NCI-H524 treated with DMSO at 0.1 percent for 48 hours (cell line): ENCODE measurements around the gene UGGT1.

Experiments
- DNase-seq: peaks from one replicate; lab custom pipeline; 2025; lab: John Stamatoyannopoulos, UW

Gene UGGT1, protein sequence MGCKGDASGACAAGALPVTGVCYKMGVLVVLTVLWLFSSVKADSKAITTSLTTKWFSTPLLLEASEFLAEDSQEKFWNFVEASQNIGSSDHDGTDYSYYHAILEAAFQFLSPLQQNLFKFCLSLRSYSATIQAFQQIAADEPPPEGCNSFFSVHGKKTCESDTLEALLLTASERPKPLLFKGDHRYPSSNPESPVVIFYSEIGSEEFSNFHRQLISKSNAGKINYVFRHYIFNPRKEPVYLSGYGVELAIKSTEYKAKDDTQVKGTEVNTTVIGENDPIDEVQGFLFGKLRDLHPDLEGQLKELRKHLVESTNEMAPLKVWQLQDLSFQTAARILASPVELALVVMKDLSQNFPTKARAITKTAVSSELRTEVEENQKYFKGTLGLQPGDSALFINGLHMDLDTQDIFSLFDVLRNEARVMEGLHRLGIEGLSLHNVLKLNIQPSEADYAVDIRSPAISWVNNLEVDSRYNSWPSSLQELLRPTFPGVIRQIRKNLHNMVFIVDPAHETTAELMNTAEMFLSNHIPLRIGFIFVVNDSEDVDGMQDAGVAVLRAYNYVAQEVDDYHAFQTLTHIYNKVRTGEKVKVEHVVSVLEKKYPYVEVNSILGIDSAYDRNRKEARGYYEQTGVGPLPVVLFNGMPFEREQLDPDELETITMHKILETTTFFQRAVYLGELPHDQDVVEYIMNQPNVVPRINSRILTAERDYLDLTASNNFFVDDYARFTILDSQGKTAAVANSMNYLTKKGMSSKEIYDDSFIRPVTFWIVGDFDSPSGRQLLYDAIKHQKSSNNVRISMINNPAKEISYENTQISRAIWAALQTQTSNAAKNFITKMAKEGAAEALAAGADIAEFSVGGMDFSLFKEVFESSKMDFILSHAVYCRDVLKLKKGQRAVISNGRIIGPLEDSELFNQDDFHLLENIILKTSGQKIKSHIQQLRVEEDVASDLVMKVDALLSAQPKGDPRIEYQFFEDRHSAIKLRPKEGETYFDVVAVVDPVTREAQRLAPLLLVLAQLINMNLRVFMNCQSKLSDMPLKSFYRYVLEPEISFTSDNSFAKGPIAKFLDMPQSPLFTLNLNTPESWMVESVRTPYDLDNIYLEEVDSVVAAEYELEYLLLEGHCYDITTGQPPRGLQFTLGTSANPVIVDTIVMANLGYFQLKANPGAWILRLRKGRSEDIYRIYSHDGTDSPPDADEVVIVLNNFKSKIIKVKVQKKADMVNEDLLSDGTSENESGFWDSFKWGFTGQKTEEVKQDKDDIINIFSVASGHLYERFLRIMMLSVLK (N-terminal part only)

DNA sequence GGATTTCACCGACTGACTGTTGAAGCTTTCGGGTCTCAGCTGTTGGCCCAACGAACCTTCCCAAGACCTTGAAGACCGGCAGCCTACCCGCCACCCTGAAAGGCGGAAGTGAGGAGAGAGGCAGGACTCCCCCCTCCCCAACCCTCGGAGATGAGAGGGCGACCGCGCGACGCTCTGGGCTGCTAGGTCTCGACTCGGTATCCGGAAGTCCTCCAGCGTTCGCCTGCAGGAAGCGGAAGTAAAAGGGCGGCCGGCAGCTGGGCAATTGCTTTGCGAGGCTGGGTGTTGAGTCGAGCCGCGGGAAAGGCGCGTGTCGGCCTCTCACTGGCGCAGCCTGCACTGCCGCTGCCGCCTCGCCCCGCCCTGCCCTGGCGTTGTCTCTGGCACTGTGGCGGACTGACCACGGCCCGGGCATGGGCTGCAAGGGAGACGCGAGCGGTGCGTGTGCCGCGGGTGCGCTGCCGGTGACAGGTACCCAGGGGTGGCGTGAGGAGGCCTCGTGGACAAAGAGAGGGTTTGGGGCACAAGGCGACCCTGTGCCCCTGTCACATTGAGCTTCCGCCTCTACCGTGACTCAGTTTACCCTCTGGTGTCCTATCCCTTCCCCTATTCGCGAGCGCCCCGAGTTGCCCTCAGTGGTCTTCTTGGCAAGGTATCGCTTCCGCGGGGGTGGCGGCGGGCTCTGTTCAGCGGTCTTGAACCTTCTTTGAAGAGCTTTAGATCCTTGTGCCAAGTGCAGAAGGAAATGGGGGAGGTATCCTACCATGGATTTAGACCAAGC, at the start of gene UGGT1:
UGGT1 (plus strand) TSS at position 256 of the 781 bp plus-strand sequence; CDS start at position 414, 158 bp downstream.
- DNase-seq: peak; percentile 76

DNA sequence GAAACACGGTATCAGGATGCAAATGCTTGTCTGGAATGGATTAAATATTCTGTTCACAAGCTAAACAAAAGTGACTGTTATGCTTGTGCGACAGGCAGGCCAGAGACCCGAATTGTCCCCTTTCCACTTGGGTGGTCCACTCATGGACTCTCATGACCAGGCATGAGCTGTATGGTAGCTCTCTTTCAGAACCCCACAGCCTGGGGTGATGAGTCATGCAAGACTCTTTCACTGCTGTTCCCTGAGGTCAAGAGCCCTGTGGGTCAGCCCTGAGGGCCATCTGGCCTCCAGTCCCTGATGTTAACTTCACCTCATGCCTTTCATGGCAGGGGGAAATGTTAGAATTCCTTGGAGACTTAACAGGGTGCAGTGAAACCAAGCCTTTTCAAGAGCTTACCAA, 49.4 kb upstream of the UGGT1 start:
- DNase-seq: no peak

DNA sequence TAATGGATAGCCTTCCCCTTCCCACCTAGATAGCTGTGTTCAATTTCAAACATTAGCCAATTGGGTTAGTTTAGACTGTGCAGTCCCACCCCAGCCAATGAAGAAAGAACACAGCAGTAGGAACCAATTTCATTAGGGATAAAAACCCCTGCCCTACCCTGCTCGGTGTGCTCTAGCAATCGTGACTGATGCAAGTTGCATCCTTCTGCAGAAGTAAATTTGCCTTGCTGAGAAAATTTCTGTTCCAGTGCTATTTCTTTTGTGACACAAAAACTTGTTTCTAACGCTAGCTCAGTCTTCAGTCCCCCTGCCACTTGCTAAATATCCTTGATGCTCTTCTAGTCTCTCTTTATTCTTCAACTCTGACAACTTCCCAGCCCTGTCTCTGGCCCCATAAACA, 48.0 kb upstream of the UGGT1 start:
- DNase-seq: no peak

DNA sequence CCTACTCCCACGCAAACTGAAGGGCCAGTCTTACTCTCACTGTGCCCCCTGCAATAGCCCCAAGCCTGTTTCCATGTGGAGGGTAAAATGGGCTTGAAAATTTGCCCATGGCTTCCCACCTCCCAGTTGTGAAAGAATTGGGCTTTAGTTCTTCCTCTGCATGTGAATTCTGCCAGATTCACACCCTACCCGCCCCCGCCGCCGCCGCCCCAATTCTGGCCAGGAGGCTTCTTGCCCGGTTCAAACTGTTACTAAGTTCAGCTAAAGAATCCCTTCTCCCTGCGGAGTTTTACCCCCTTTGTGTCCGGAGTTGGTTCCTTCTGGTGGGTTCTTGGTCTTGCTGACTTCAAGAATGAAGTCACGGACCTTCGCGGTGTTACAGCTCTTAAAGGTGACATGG, 37.7 kb upstream of the UGGT1 start:
- DNase-seq: no peak

DNA sequence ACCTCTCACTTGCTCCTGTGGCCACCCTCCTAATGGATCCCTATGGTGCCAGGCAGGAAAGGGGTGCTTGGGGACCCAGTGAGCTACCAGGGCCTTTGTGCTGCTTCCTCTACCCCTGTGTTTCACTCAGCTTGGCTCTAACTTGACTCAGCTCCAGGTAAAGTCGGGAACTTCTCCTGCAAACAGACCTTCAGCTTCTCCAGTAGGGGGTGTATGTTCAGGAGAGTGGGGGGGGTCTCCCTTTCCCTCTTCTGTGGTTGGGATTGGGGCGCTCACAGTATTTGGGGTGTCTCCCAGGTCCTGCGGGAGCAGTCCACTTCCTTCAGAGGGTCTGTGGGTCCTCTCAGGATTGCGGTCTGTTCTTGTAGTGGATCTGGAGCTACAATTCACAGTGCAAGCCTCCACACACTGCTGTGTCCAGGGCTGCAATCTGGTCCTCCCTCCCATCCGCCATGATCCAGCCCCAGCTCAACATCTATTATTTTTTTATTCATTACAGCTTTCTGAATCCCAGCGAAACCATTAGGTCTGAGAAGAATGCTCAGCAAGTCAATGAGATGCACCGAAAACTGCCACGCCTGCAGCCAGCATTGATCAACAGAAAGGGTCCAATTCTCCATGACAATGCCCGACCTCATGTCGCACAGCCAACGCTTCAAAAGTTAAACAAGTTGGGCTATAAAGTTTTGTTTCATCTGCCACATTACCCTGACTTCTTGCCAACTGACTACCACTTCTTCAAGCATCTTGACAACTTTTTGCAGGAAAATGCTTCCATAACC, 36.7 kb upstream of the UGGT1 start:
- DNase-seq: no peak

DNA sequence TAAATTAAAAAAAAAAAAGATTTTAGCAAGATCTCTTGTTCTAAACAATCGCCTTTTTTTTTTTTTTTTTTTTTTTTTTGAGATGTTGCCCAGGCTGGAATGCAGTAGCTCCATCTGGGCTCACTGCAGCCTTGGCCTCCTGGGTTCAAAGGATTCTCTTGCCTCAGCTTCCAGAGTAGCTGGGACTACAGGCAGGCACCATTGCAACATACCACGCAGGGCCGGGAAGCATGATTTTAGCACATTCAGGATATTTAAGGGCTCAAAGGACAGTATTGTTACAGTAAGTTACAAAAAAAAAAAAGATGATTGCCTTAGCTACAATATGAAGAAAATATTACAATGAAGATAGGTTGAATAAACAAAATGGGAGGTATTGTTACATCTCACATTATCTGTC, 33.7 kb upstream of the UGGT1 start:
- DNase-seq: no peak

DNA sequence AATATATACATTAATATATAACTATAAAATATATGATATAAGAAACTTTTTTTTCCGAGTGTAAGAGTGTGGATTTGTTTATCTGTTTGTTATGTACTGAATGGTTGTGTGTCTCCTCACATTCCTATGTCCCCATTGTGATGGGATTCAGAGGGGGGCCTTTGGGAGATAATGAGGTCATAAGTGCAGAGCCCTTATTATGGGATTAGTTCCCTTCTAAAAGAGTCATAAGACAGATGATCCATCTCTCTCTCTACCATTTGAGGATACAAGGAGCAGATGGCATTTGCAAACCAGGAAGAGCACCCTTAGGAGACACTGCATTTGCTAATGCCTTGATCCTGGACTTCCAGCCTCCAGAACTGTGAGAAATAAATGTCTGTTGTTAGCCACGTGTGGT, 32.9 kb upstream of the UGGT1 start:
- peak; percentile 82 for DNase-seq

DNA sequence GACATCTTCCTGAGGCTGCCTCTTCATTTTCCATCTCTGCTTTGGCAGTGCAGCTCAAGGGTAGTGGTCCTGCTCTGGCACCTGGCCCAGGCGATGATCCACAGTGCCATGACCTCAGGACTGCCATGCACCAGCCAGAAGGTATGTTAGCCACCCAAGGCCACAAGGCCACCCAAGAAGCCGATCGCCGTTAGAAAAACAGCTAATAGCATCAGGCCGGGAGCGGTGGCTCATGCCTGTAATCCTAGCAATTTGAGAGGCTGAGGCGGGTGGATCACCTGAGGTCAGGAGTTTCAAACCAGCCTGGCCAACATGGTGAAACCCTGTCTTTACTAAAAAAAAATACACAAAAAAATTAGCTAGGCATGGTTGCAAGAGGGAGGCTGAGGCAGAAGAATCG, 28.4 kb upstream of the UGGT1 start:
- DNase-seq: no peak

DNA sequence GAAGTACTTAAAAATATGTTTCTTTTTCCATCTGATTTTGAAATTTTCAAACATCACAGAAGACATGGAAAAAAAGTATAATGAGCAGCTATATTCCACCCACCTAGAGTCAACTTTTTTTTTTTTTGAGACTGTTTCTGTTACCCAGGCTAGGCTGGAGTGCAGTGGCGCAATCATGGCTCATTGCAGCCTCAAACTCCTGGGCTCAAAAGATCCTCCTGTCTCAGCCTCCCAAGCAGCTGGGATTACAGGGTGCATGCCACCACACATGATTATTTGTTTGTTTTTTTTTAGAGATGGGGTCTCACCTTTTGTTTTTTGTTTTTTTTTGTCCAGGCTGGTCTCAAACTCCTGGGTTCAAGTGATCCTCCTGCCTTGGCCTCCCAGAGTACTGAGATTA, 26.6 kb upstream of the UGGT1 start:
- no peak for DNase-seq

DNA sequence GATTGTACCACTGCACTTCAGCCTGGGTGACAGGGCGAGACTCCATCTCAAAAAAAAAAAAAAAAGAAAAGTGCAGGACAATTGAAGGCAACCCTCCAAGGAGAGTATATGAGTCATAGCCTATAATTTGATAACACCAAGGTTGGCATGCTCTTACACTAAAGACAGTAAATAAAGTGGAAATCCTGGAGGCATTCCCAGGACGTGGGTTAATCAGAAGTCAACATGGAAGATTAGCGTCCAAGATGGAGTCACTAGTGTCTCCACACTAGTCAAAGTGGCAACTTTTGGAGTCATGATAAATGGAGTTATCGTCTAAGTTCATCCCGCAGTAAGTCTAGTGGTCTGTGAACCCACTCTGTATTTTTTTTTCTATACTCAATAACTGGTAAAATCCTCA, 21.2 kb upstream of the UGGT1 start:
- DNase-seq: no peak

DNA sequence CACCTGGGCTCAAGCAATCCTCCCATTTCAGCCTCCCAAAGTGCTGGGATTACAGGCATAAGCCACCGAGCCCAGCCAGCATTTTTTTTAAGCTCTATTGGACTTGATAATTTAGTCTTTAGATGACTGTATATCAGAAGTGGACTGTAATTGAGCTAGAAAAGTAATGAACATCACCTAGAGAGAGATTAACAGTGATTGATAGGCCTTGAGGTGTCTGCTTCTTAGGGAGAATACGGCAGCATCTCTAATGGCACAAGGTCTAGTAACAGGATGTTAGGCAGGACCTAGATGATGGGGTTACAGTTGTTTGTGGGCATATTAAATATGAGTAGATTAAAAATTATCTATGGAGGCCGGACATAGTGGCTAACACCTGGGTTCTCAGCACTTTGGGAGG, 17.7 kb upstream of the UGGT1 start:
- no peak for DNase-seq

DNA sequence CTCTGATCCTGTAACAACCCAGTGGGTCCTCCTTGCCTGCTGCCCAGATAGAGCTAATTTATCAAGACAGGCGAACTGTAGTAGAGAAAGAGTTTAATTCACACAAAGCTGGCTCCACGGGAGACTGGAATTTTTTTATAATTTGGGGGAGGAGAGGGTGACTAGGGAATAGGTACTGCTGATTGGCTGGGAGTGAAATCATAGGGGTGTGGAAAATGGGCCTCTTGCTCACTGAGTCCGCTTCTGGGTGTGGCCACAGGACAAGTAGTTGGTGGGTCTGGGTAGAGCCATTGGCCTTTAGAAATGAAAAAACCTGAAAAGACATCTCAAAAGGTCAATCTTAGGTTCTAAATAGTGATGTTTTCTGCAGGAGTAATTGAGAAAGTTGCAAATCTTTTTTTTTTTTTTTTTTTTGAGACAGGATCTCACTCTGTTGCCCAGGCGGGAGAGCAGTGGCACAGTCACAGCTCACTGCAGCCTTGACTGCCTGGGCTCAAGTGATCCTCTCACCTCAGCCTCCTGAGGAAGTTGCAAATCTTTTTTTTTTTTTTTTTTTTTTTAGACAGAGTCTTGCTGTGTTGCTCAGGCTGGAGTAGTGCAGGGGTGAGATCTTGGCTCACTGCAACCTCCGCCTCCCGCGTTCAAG, 14.4 kb upstream of the UGGT1 start:
- no peak for DNase-seq

DNA sequence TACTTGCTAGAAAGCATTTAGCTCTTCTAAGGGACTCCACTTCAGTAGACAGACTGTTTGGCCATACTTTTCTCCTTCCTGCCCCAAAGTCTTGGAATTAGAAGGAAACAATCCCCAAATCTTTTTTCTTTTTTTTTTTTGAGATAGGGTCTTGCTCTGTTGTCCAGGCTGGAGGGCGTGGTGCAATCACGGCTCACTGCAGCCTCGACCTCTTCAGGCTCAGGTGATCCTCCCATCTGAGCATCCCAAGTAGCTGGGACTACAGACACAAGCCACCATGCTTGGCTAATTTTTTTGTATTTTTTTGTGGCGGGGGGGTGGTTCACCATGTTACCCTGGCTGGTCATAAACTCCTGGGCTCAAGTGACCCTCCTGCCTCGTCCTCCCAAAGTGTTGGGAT, 6.2 kb upstream of the UGGT1 start:
- DNase-seq: no peak

DNA sequence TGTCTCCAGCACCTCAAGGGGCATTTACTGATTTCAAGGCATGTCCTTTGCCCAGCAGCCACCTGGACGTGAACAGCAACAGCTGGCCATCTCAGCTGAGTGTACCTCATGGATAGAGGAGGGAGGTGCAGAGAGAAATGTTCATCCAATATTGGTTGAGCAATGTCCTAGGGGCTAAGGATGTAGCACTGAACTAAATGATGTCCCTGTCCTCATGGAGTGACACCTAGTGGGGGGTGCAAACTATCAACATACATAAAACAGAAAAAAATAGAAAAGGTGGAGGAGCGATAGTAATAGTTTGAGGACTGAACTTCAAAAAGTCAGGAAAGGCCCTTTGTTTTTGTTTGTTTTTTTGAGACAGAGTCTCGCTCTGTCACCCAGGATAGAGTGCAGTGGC, 4.8 kb upstream of the UGGT1 start:
- no peak for DNase-seq

DNA sequence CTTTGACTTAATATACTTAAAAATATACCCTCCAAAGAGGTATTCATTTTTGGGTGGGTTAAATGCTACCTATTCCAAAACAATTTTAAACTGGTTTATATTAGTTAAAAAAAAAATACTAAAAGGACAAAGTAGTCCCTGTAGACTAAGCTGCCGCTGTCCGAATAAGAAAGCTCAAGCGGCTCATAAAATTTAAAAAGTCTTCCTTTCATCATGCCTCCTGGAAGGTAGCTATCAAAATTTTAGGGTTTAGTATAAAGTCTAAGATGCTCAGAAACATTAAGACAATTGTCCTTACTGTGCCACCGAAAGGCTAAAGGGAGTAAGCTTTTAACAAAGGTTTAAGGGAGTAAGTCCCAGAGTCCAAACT, 440 bp upstream of the UGGT1 start:
- DNase-seq: no peak

DNA sequence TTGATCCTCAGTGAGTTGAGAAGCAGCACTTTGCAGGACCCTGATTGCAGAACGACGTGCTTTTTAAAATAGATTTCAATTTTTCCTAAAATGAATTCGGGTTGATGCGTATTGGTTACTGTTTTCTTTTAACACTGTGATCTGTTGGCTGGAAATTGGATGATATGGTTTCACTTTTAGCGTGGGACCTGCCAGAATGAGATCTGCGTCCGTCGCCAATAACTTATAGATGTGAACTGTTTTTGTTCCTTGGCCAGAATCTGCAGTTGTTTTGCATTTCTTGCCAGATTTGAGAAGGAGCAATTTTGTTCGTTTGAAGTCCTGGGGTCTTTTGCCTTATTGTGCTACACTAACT, 703 bp downstream of the UGGT1 start:
- no peak for DNase-seq

DNA sequence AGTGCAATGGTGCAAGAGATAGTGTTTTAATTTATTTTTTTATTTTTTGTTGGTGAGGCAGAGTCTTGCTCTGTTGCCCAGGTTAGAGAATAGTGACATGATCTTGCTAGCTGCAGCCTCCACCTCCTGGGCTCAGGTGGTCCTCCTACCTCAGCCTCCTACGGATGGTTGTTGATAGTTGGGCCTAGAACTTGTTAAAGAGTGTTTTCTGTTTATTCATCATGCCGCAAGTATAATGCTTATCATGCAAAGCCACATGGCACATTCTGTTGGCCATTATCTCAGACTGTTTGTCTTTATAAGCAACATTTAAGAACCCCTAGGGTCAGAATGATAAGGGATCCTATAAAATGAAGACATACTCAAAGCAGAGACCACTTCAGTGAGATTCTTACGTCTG, 1.7 kb downstream of the UGGT1 start:
- DNase-seq: no peak

DNA sequence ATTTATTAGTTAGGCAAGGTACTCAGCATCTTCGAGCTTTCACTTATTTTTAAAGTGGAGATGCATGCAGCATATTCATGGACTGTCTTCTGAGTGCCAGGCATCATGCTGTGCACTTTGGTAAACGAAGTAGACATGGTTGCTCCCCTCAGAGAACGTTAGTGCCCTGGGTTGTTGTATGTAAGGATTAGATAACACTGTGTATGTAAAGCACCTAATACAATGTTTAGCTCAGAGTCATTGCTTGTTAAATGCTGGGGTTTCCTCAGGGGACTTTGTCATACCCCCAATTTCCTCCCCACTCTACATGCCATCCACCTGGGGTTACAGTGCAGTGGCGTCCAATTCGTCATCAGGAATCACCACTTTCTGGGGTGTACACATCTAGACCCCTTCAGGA, 2.8 kb downstream of the UGGT1 start:
- DNase-seq: no peak

DNA sequence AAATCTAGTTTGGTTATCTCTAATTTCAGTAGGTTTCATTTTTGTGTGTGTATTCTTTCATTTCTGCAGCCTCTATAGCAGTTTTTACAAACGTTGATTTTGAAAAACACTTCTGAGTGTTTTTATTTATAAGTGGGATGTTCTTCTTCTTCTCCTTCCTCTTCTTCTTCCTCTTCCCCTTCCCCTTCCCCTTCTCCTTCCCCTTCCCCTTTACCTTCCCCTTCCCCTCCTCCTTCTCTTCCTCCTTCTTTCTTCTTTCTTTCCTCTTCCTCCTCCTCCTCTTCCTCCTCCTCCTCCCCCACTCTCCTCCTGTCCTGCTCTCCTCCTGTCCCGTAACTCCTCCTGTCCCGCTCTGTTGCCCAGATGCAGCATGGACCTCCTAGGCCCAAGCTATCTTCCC, 4.2 kb downstream of the UGGT1 start:
- DNase-seq: no peak

DNA sequence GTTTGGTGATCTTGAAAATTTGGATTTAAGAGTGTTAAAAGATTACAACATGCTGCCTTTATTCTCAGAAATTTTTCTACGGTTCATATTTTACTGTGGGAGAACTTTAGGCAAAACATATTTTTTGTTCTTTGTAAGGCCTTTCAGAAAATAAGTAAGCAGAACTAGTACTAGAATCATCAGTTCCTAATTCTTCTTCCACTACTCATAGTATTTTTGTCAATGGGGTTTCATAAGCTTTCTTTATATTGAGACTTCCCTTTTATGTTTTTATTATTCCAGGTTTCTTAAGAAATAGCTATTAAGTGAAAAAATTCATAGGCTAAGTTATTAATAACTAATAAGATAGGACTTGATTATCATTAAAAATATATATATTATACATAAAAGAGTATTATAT, 12.4 kb downstream of the UGGT1 start:
- DNase-seq: no peak

DNA sequence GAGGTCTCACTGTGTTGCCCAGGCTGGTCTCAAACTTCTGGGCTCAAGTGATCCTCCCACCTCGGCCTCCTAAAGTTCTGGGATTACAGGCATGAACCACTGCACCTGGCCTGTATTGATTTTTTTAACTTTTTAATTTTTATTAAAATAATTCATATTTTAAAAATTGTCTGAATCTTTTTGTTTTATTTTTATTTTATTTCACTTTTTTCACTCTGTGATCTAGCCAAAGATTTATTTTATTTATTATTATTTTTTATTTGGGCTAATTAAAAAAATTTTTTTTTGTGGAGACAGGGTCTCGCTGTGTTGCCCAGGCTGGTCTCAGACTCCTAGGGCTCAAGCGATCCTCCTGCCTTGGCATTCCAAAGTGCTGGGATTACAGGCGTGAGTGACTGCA, 14.1 kb downstream of the UGGT1 start:
- DNase-seq: no peak
